SHP77 treated with DMSO at 0.1 percent for 48 hours (cell line): ENCODE measurements around the gene NTSR2.
"Not testable (repeated sequence)": the region's sequence is repeated elsewhere in the genome, so short reads cannot be mapped to it uniquely, and the experiment has no call there.

Experiments
- DNase-seq: peaks from one replicate; lab custom pipeline; 2025; lab: John Stamatoyannopoulos, UW

The NTSR2 gene

GRCh38 chr2:11679486-11680181, 9.6 kb upstream of the NTSR2 start:
- no peak for DNase-seq

DNA sequence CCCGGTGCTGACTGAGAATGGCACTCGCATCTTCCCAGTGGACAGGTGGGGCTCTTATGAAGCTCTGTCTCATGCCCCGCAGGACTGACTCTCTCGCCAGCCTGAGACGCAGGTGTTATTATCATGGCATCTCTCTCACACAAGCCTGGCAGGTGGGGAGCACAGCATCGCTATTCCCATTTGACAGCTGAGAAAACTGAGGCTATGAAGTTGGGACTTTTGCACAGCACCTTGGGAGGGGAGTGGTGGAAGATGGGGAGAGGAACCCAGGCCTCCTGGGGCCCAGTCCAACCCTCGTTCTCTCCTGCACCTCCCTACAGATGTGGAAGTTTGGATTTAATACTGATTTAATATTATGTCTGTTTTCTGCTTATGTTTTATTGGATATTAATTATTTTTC, 9.0 kb upstream of the NTSR2 start:
- no peak for DNase-seq

- DNase-seq, result no peak
These were observed 8.4 kb upstream of the NTSR2 start for GRCh38 chr2:11678306-11678960.

DNA sequence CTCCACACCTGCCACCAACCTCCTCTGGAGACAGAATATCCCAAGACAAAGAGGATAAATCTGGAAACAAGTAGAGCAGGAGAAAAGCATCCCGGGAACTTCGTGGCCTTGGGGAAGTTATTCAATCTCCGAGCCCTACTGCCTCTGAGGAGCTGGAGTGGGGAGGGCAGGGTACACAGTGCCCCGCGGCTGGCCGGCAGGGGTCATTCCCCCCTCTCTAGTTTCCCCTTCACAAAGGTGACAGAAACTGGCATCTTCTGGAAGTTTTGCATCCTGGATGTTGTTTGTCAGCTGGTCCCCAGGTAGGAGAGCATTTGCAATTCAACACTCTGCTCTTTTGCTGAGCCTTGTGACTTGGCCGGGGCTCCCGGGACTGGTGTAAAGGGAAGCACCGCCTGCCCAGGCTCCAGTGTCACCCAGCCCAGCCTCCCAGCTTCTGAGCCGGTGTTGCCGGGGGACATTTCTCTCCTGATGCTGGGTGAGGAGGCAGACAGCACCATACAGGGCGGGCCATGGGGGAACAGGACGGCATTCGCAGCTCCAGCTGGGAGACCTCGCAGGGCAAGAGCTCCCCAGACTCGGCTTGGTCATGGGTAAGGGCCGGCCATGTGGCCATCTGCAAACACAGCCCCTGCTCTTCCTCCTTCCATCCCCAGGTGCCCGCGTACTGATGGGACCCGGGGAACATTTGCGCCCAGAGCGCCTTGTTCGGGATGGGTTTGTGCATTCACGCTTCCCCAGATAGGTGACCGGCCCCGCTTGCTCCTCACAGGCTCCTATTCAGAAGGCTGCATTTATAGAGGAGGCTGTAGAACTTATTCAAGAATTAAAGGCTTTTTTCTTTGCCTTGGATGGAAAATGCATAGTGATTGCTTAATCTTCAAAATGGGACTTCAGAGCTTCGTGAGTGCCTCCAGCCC, 7.4 kb upstream of the NTSR2 start:
- DNase-seq, result no peak

DNA sequence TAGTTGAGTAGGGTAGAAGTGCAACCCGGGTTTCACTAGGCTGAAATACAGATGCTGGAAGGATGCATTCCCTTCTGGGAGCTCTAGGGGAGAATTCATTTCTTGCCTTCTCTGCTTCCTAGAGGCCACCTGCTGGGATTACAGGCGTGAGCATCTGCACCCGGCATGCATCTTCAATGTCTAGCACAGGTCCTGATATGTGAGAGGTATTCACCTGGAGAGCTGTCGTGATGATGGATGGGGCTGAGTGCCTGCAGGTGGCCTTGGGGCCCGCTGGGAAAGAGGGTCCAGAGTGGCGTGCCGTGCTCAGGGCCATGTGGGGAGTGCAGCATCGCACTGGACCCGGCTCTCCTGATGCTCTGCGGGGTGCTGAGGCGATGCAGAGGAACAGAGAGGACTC, 6.6 kb upstream of the NTSR2 start:
- DNase-seq, result peak; percentile 22

- DNase-seq, result no peak
These were observed 5.6 kb upstream of the NTSR2 start for GRCh38 chr2:11675423-11676112.

DNA sequence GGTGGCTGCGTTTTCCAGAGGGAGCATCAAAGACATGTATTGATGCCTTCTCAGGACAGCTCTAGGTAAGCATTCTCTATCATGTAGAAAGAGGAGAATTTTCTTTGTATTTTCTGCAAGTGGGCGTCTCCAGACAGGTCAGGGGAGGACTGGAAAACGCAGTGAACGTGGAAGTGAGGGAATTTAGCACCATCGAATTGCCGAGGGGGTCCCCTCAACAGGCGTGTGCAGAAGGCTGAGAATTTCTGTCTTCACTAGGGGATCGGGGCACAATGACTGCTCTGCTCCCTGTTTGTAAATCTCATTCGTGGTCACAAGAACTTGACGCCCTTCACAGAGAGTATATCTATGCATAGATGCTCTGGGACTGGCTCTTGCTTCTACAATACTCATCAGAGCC, 5.0 kb upstream of the NTSR2 start:
- DNase-seq, result no peak

GRCh38 chr2:11672407-11672806, 2.4 kb upstream of the NTSR2 start:
- DNase-seq, result no peak

DNA sequence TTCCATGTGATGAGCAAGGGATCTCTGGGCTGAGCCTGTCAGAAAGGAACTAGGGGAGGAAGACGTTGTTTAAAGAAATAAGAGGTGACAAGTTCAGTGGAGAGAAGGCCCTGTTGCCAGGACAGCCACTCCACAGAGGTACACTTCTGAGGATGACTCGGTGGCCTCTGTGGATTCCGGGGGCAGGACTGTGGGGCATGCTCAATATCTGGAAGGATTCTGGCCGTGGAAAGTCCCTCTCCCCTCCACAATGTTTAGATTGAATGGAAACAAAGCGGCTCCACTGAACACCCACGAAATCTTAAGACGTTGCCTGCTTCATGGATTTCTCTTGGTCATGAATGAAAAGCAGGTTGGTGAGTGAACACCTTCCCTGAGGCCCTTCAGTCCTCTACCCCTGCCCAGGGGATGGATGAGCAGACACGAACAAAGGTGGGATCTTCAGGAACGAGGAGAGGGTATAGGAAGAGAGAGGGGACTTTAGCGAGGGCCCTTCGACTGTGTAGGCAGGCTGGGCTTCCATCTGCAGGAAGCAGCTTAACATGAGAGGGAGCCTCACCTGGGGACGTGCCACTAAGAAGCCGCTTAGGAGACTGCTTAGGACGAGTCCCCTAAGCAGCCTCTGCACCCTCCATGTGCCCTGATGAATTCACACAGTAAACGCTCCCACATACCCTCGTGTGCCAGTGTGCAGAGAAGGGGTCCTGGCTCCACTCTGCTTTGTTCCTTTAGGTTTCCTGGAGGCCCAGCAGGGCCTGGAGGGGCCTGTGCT, 1.9 kb downstream of the NTSR2 start:
- no peak for DNase-seq

GRCh38 chr2:11667194-11667593, 2.8 kb downstream of the NTSR2 start:
- DNase-seq, result no peak

DNA sequence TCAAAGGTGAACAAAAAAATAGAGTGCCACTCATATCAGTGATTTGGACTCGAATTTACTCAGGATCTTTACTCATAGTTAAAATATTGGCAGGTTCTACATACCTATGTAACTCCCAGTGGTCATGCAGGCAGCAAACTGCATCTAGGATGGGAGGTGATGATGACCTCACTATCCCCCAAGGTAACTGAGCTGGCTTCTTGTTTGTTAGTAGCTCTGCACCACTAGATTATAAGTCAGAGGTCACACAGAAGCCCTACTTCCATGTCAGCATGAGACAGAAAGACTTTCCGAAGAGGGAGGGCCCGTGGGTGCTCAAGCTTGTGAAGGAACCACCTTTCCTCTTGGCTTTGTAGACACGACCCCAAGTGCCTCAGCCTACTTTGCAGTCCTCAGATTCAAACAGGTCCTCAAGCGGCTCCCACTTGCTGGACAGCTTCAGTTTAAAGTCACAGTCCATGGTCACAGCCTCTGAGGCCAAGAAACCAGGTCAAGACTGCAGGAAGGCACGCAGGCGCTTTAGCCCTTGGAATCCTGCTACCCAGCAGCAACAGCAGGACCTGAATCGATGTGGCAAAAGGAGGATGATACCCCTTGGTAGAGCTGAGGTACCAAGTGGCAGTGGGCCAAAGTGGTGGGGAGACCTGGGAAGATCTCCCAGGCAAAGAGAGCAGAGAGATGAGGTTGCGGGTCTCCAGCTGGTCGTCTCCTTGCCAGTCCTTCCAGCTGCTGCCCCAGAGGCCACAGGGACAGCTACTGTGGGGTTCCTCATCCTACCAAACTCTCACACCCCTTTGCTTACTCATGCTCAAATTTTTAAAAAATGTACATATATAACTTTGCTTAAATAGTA, 4.3 kb downstream of the NTSR2 start:
- DNase-seq, result no peak

DNA sequence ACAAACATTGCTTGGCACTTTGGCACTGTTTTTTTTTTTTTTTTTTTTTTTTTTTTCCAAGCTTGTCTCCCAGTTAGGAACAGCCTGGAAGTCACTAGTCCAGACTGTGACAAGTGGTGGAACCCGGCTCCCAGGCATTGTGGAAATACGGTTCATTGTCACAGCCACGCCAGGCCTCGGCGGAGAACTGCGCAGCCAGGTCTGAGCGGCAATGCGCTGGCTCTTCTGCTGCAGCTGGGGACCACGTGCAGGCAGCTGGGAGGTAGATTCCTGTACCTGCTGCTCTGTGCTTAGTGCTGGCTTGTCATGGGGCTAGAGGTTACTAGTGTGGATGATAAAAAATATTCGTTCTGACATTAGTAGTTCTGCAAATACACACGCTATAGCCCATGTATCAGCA, 5.0 kb downstream of the NTSR2 start:
- no peak for DNase-seq

GRCh38 chr2:11663427-11663826, 6.6 kb downstream of the NTSR2 start:
- no peak for DNase-seq

- DNase-seq, result no peak
These were observed 7.1 kb downstream of the NTSR2 start for GRCh38 chr2:11662882-11663281.

GRCh38 chr2:11661891-11662435, 8.0 kb downstream of the NTSR2 start:
- no peak for DNase-seq

DNA sequence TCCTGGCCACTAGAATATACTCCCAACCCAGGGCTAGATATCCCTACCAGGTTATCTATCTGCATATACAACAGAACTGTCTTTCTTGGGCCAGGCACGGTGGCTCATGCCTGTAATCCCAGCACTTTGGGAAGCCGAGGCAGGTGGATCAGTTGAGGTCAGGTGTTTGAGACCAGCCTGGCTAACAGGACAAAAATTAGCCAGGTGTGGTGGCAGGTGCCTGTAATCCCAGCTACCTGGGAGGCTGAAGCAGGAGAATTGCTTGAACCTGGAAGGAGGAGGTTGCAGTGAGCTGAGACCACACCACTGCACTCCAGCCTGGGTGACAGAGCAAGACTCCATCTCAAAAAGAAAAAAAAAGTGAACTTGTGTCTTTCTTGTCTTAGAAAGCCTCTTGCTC, 9.6 kb downstream of the NTSR2 start:
- DNase-seq, result not testable (repeated sequence)

DNA sequence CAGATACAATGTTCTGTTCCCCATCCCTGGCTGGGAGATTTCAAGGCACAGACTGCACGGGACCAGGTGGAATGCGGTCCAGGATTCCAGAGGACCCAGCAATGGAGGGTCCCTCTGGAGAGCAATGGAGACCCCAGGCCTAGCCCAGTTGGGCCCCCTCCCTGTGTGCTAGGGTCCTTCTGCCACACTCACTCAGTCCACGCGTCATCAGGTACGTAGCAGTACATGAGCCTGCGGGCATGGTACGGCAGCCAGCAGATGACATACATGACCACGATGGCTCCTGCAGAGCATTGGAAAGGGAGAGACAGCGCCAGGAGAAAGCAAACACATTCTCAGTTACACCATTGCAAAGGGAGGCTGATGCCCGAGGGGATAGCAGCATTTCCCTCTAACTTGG, 10.1 kb downstream of the NTSR2 start:
- DNase-seq, result no peak

- DNase-seq, result no peak
These were observed 10.9 kb downstream of the NTSR2 start for GRCh38 chr2:11659115-11659475.

GRCh38 chr2:11658208-11659114, 11.5 kb downstream of the NTSR2 start:
- no peak for DNase-seq
